GM23338 (cell line): Measurements from ENCODE around the gene EXOC6.

Experiments
- EZH2 ChIP-seq: fragments of 200-600 bp; sonication (generic); IDR thresholded peaks from one replicate; pipeline ENCODE4 v1.8.0; 2017; ENCODE audit warnings: antibody characterized with exemption, mild to moderate bottlenecking, low read depth; ENCODE audit not compliant: unreplicated experiment
- TF ChIP-seq, protein P1 (sequence below), 2 experiments: fragments of 200-600 bp in 1 of 2; sonication (generic) in 1 of 2; conservative IDR thresholded peaks; 2 replicates each; pipeline versions ENCODE4 v1.5.1 to v1.6.1; 2016 to 2017; ENCODE audit warnings: antibody characterized with exemption in 2 of 2, low read depth in 2 of 2, mild to moderate bottlenecking in 2 of 2, moderate library complexity in 1 of 2

DNA sequence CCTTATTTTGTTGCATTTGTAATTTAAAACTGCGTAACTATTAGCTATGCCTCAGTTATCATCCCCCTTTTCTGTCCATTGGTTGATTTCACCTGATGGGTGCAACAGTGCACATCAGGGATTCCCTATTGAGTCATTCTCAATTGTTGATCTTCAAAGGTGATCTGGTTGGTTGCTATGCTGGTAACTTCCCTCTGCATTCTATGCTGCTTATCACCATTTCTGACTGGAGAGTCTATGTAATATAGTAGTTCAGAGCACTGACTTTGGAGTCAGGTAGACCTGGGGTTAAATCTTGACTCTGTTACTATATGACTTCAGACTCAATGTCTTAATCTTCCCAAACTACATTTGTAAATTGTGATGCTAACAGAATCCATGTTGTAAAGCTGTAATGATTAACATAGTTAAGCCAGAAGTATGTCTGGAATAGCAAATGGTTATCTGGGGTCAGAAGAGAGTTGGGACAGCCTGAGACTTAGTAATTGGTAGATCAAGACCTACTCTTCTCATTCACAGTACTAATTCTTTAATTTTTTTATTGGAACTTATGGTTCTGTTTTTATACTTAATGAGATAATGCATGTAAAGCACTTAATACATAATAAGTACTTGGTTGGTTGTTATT is 38.1 kb downstream of the EXOC6 start:
- TF ChIP-seq, protein P1, sequence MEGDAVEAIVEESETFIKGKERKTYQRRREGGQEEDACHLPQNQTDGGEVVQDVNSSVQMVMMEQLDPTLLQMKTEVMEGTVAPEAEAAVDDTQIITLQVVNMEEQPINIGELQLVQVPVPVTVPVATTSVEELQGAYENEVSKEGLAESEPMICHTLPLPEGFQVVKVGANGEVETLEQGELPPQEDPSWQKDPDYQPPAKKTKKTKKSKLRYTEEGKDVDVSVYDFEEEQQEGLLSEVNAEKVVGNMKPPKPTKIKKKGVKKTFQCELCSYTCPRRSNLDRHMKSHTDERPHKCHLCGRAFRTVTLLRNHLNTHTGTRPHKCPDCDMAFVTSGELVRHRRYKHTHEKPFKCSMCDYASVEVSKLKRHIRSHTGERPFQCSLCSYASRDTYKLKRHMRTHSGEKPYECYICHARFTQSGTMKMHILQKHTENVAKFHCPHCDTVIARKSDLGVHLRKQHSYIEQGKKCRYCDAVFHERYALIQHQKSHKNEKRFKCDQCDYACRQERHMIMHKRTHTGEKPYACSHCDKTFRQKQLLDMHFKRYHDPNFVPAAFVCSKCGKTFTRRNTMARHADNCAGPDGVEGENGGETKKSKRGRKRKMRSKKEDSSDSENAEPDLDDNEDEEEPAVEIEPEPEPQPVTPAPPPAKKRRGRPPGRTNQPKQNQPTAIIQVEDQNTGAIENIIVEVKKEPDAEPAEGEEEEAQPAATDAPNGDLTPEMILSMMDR (conservative IDR thresholded peaks at IDR 0.05; ENCODE audit: low read depth in 2 of 2): no peak
- TF ChIP-seq EZH2: no peak
